ENCODE data around the gene C13orf46.

The C13orf46 gene

GRCh38 chr13:113933901-113934300, 40.0 kb downstream of the C13orf46 start:
- Histone ChIP-seq H3K27me3 (ENCODE audit: insufficient read depth, low read length, poor library complexity) (no peaks in the 10 kb centered on the region), H3K4me1 (ENCODE audit: control insufficient read depth, low read depth, low read length) (no peaks in the 10 kb centered on the region), H3K56ac (ENCODE audit: low read length) (no peak overlapping the region), H3K79me2 (ENCODE audit: control insufficient read depth, insufficient read depth, low read length) (no peaks in the 10 kb centered on the region), H3K9ac (ENCODE audit: low read length) (no peak overlapping the region), H3K4me2 (ENCODE audit: low read length) (no peak overlapping the region), H2BK120ac (ENCODE audit: low read depth, low read length) (no peak overlapping the region), H2BK5ac (ENCODE audit: low read length) (no peak overlapping the region), H3K79me1 (ENCODE audit: low read length) (no peaks in the 10 kb centered on the region), H4K5ac (ENCODE audit: low read length) (no peak overlapping the region), H2AK5ac (ENCODE audit: low read length) (no peak overlapping the region), H3K4me3 (ENCODE audit: low read length) (no peak overlapping the region), H3K36me3 (ENCODE audit: control insufficient read depth, insufficient read depth, low read length) (no peaks in the 10 kb centered on the region), H3K18ac (ENCODE audit: low read length) (no peak overlapping the region), H3K4ac (ENCODE audit: low read depth, low read length) (no peak overlapping the region), H2BK15ac (replicated peaks; ENCODE audit: low read depth) (no peak overlapping the region), H3K27ac (ENCODE audit: low read depth, low read length) (no peak overlapping the region), H4K8ac (ENCODE audit: low read depth, low read length) (no peak overlapping the region), H3K23ac (ENCODE audit: low read length) (no peak overlapping the region)
- DNase-seq = no peak
- WGBS (ENCODE audit: extremely low coverage, insufficient coverage, low lambda C conversion rate) = no CpG with 5 or more reads among the region's 22 CpGs

- Histone ChIP-seq H3K27ac (ENCODE audit: low read depth, low read length) (no peak overlapping the region), H3K79me2 (ENCODE audit: control insufficient read depth, insufficient read depth, low read length) (no peaks in the 10 kb centered on the region), H3K56ac (ENCODE audit: low read length) (no peak overlapping the region), H3K9ac (ENCODE audit: low read length) (no peak overlapping the region), H3K4ac (ENCODE audit: low read depth, low read length) (no peak overlapping the region), H3K4me3 (ENCODE audit: low read length) (no peak overlapping the region), H2BK120ac (ENCODE audit: low read depth, low read length) (no peak overlapping the region), H4K8ac (ENCODE audit: low read depth, low read length) (no peak overlapping the region), H4K5ac (ENCODE audit: low read length) (no peak overlapping the region), H3K36me3 (ENCODE audit: control insufficient read depth, insufficient read depth, low read length) (no peaks in the 10 kb centered on the region), H3K79me1 (ENCODE audit: low read length) (no peaks in the 10 kb centered on the region), H3K23ac (ENCODE audit: low read length) (no peak overlapping the region), H3K27me3 (ENCODE audit: insufficient read depth, low read length, poor library complexity) (no peaks in the 10 kb centered on the region), H2BK5ac (ENCODE audit: low read length) (no peak overlapping the region), H3K4me2 (ENCODE audit: low read length) (no peak overlapping the region), H2AK5ac (ENCODE audit: low read length) (no peak overlapping the region), H3K4me1 (ENCODE audit: control insufficient read depth, low read depth, low read length) (no peaks in the 10 kb centered on the region), H2BK15ac (replicated peaks; ENCODE audit: low read depth) (no peak overlapping the region), H3K18ac (ENCODE audit: low read length) (no peak overlapping the region)
- WGBS (ENCODE audit: extremely low coverage, insufficient coverage, low lambda C conversion rate) = no CpG with 5 or more reads among the region's 16 CpGs
- no peak for DNase-seq
Measured at GRCh38 chr13:113931841-113932459, 41.9 kb downstream of the C13orf46 start.

- Histone ChIP-seq H3K79me1 (ENCODE audit: low read length) (no peaks in the 10 kb centered on the region), H2BK15ac (replicated peaks; ENCODE audit: low read depth) (no peak overlapping the region), H3K36me3 (ENCODE audit: control insufficient read depth, insufficient read depth, low read length) (no peaks in the 10 kb centered on the region), H3K9ac (ENCODE audit: low read length) (no peak overlapping the region), H3K18ac (ENCODE audit: low read length) (no peak overlapping the region), H2BK120ac (ENCODE audit: low read depth, low read length) (no peak overlapping the region), H4K5ac (ENCODE audit: low read length) (no peak overlapping the region), H3K4ac (ENCODE audit: low read depth, low read length) (no peak overlapping the region), H3K4me2 (ENCODE audit: low read length) (no peak overlapping the region), H4K8ac (ENCODE audit: low read depth, low read length) (no peak overlapping the region), H3K27me3 (ENCODE audit: insufficient read depth, low read length, poor library complexity) (no peaks in the 10 kb centered on the region), H2AK5ac (ENCODE audit: low read length) (no peak overlapping the region), H3K27ac (ENCODE audit: low read depth, low read length) (no peak overlapping the region), H3K79me2 (ENCODE audit: control insufficient read depth, insufficient read depth, low read length) (no peaks in the 10 kb centered on the region), H3K56ac (ENCODE audit: low read length) (no peak overlapping the region), H3K4me3 (ENCODE audit: low read length) (no peak overlapping the region), H3K4me1 (ENCODE audit: control insufficient read depth, low read depth, low read length) (no peaks in the 10 kb centered on the region), H2BK5ac (ENCODE audit: low read length) (no peak overlapping the region), H3K23ac (ENCODE audit: low read length) (no peak overlapping the region)
- no CpG with 5 or more reads among the region's 36 CpGs for WGBS (ENCODE audit: extremely low coverage, insufficient coverage, low lambda C conversion rate)
- DNase-seq = no peak
Measured at GRCh38 chr13:113930671-113931637, 42.9 kb downstream of the C13orf46 start.

- Histone ChIP-seq H3K36me3 (ENCODE audit: control insufficient read depth, insufficient read depth, low read length) (no peaks in the 10 kb centered on the region), H3K4me3 (ENCODE audit: low read length) (no peak overlapping the region), H3K23ac (ENCODE audit: low read length) (no peak overlapping the region), H3K4me2 (ENCODE audit: low read length) (no peak overlapping the region), H4K5ac (ENCODE audit: low read length) (no peak overlapping the region), H3K9ac (ENCODE audit: low read length) (no peak overlapping the region), H2BK5ac (ENCODE audit: low read length) (no peak overlapping the region), H2BK120ac (ENCODE audit: low read depth, low read length) (no peak overlapping the region), H2AK5ac (ENCODE audit: low read length) (no peak overlapping the region), H2BK15ac (replicated peaks; ENCODE audit: low read depth) (no peak overlapping the region), H3K4ac (ENCODE audit: low read depth, low read length) (no peak overlapping the region), H3K56ac (ENCODE audit: low read length) (no peak overlapping the region), H3K27me3 (ENCODE audit: insufficient read depth, low read length, poor library complexity) (no peaks in the 10 kb centered on the region), H3K79me2 (ENCODE audit: control insufficient read depth, insufficient read depth, low read length) (no peaks in the 10 kb centered on the region), H3K4me1 (ENCODE audit: control insufficient read depth, low read depth, low read length) (no peaks in the 10 kb centered on the region), H3K18ac (ENCODE audit: low read length) (no peak overlapping the region), H3K27ac (ENCODE audit: low read depth, low read length) (no peak overlapping the region), H3K79me1 (ENCODE audit: low read length) (no peaks in the 10 kb centered on the region), H4K8ac (ENCODE audit: low read depth, low read length) (no peak overlapping the region)
- DNase-seq = no peak
- WGBS (ENCODE audit: extremely low coverage, insufficient coverage, low lambda C conversion rate) = no CpG with 5 or more reads among the region's 38 CpGs
Measured at GRCh38 chr13:113929628-113930615, 44.0 kb downstream of the C13orf46 start.

- no peak overlapping the region for H3K27ac ChIP-seq (ENCODE audit: low read depth, low read length)
- H3K4ac ChIP-seq (ENCODE audit: low read depth, low read length) = no peak overlapping the region
- no peak overlapping the region for H3K18ac ChIP-seq (ENCODE audit: low read length)
- no peak overlapping the region for H2AK5ac ChIP-seq (ENCODE audit: low read length)
- H3K79me1 ChIP-seq (ENCODE audit: low read length) = no peaks in the 10 kb centered on the region
- no peak overlapping the region for H4K5ac ChIP-seq (ENCODE audit: low read length)
- no peaks in the 10 kb centered on the region for H3K27me3 ChIP-seq (ENCODE audit: insufficient read depth, low read length, poor library complexity)
- H3K9ac ChIP-seq (ENCODE audit: low read length) = no peak overlapping the region
- WGBS (ENCODE audit: extremely low coverage, insufficient coverage, low lambda C conversion rate) = no CpG with 5 or more reads among the region's 26 CpGs
- H4K8ac ChIP-seq (ENCODE audit: low read depth, low read length) = no peak overlapping the region
- no peak overlapping the region for H3K4me3 ChIP-seq (ENCODE audit: low read length)
- H3K56ac ChIP-seq (ENCODE audit: low read length) = peak overlapping the region; percentile 17
- no peaks in the 10 kb centered on the region for H3K36me3 ChIP-seq (ENCODE audit: control insufficient read depth, insufficient read depth, low read length)
- no peaks in the 10 kb centered on the region for H3K4me1 ChIP-seq (ENCODE audit: control insufficient read depth, low read depth, low read length)
- H2BK5ac ChIP-seq (ENCODE audit: low read length) = no peak overlapping the region
- no peak overlapping the region for H2BK120ac ChIP-seq (ENCODE audit: low read depth, low read length)
- DNase-seq = no peak
- no peaks in the 10 kb centered on the region for H3K79me2 ChIP-seq (ENCODE audit: control insufficient read depth, insufficient read depth, low read length)
- no peak overlapping the region for H3K4me2 ChIP-seq (ENCODE audit: low read length)
- H2BK15ac ChIP-seq (replicated peaks; ENCODE audit: low read depth) = no peak overlapping the region
- H3K23ac ChIP-seq (ENCODE audit: low read length) = no peak overlapping the region
Measured at GRCh38 chr13:113928685-113929627, 44.9 kb downstream of the C13orf46 start.

Data from mesendoderm (in vitro differentiated cells).